ENCODE measurements around the gene C4orf50. TPM values are rescaled to one million over a fixed set of nuclear protein-coding genes. Genes with fewer than 3 reads are reported as not detected.

C4orf50 gene
- total and polyA plus RNA-seq, 2 of the 8 experiments (the other 6 are each of a cell fraction or from before 2014, with no cell fraction given) = 0.08 to 0.22 TPM

DNA sequence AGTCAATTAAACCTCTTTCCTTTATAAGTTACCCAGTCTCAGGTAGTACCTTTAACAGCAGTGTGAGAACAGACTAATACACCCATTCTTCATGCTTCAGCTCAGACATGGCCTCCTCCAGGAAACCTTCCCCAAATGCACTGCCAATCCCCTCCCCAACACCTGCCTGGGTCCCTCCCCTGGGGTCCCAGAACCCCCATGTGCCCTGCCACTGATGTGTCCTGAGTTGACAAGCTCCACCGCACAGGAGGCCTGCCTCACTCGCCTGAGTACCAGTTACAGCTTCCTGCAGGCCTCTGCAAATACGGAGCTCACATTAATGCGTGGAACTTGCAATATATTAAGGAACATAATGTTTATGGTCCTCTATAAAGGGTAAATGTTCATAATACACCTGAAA, 90.5 kb downstream of the C4orf50 start:
- Histone ChIP-seq H4K91ac (replicated peaks; ENCODE audit: insufficient read length, low read length) (no peak overlapping the region), H3K4me3 (ENCODE audit: extremely low read depth in 1 of 4, insufficient read depth in 2 of 4, low read depth in 3 of 4, low read length in 4 of 4) (no peak overlapping the region), H3K27me3 (replicated peaks in 1 of 4; ENCODE audit: control insufficient read depth in 3 of 4, extremely low read depth in 1 of 4, insufficient read depth in 3 of 4, low read length in 3 of 4) (peaks cover 0 to 2% (median under 1%) of the 10 kb centered on the region in 4 experiments; a peak in 2 of 7 replicates), H3K14ac (ENCODE audit: insufficient read length) (no peak overlapping the region), H2BK20ac (ENCODE audit: low read length) (no peak overlapping the region), H4K5ac (ENCODE audit: insufficient read length, low read depth, low read length) (no peak overlapping the region), H3K9me3 (ENCODE audit: insufficient read depth in 2 of 2, low read depth in 1 of 2, low read length in 1 of 2) (no peaks in the 10 kb centered on the region), H3K4ac (replicated peaks; ENCODE audit: insufficient read length, low read depth, low read length) (no peak overlapping the region), H3K23me2 (ENCODE audit: low read depth, low read length) (peaks cover 2% of the 10 kb centered on the region; the same call in 1 of the 2 replicates), H3K36me3 (ENCODE audit: control insufficient read depth in 2 of 4, insufficient read depth in 4 of 4, low read length in 3 of 4) (no peaks in the 10 kb centered on the region), H3K27ac (ENCODE audit: low read depth, low read length) (no peak overlapping the region), H3K56ac (replicated peaks; ENCODE audit: insufficient read length, low read depth, low read length) (no peak overlapping the region), H3K4me2 (ENCODE audit: insufficient read depth in 1 of 2, low read depth in 2 of 2, low read length in 2 of 2) (no peak overlapping the region), H2BK15ac (ENCODE audit: low read length) (no peak overlapping the region), H3K23ac (ENCODE audit: insufficient read length) (no peak overlapping the region), H2AFZ (ENCODE audit: low read length) (no peak overlapping the region), H3K9ac (replicated peaks in 1 of 4; ENCODE audit: extremely low read depth in 1 of 4, low read depth in 3 of 4, low read length in 3 of 4) (no peak overlapping the region), H3K79me1 (ENCODE audit: low read depth, low read length) (no peaks in the 10 kb centered on the region), H4K20me1 (replicated peaks in 1 of 2; ENCODE audit: control insufficient read depth in 1 of 2, insufficient read depth in 2 of 2, low read length in 2 of 2) (no peaks in the 10 kb centered on the region), H3K18ac (ENCODE audit: extremely low read depth, low read length) (no peak overlapping the region), H2AK5ac (ENCODE audit: low read depth, low read length) (no peak overlapping the region), H3K4me1 (replicated peaks in 1 of 4; ENCODE audit: control insufficient read depth in 3 of 4, insufficient read depth in 4 of 4, low read length in 3 of 4) (peaks cover 0 to 10% (median 3%) of the 10 kb centered on the region in 4 experiments; a peak in 5 of 7 replicates), H4K8ac (ENCODE audit: extremely low read depth, insufficient read depth, low read length) (no peak overlapping the region), H2BK12ac (ENCODE audit: low read depth, low read length) (no peak overlapping the region), H2BK5ac (ENCODE audit: low read depth, low read length) (no peak overlapping the region), H3K79me2 (ENCODE audit: control insufficient read depth in 1 of 2, insufficient read depth in 2 of 2, low read length in 2 of 2) (no peaks in the 10 kb centered on the region), H2BK120ac (replicated peaks; ENCODE audit: low read depth, low read length) (no peak overlapping the region)
- DNase-seq (ENCODE audit: low read depth in 1 of 2, low spot score in 2 of 2) (no peak), FAIRE-seq (no peak)
- ChIA-PET POLR2A (ENCODE audit: partially characterized antibody) (interaction anchor here (1.3 to 1.6 kb wide), 2 partner anchors 16 to 36 kb away, joined by 3 to 6 read pairs; no protein-coding TSS in a partner anchor), CTCF (ENCODE audit: partially characterized antibody) (interaction anchor here (1.1 to 1.3 kb wide), 5 partner anchors 17 to 70 kb away, joined by 3 to 5 read pairs (median 4); no protein-coding TSS in a partner anchor)
- 71% methylated on average over 4 of the region's 4 CpGs; no CpG with 5 or more reads in 1 of the 2 experiments for WGBS, 2 experiments (ENCODE audit: extremely low coverage in 1 of 2, insufficient coverage in 1 of 2, insufficient read length in 1 of 2, insufficient replicate concordance in 2 of 2, low coverage in 1 of 2, low lambda C conversion rate in 2 of 2, missing lambda C conversion rate in 1 of 2)
- TF ChIP-seq ATF2 (IDR thresholded peaks at IDR 0.05; ENCODE audit: low read length) (no peak), YY1 (IDR thresholded peaks at IDR 0.05; ENCODE audit: low read depth, low read length) (no peak), TBP (IDR thresholded peaks at IDR 0.05; ENCODE audit: low read depth, low read length) (no peak), EP300 (IDR thresholded peaks at IDR 0.05; ENCODE audit: borderline replicate concordance in 1 of 2, low read depth in 2 of 2, low read length in 2 of 2) (no peak), EGR1 (IDR thresholded peaks at IDR 0.05; ENCODE audit: borderline replicate concordance, low read depth, low read length) (no peak), SUZ12 (IDR thresholded peaks at IDR 0.05; ENCODE audit: low read length) (no peak), ZNF274 (IDR thresholded peaks at IDR 0.05; ENCODE audit: borderline replicate concordance, extremely low read depth, low read length) (no peak), BCL11A (IDR thresholded peaks at IDR 0.05; ENCODE audit: low read depth in 2 of 2, low read length in 2 of 2) (no peak), RFX5 (IDR thresholded peaks at IDR 0.05; ENCODE audit: borderline replicate concordance, low read depth, low read length) (no peak), E2F6 (IDR thresholded peaks at IDR 0.05) (no peak), FOSL1 (IDR thresholded peaks at IDR 0.05; ENCODE audit: insufficient read depth, low read depth, low read length) (no peak)

Data from H1 (cell line).